ENCODE measurements around the gene DBH. TPM values are rescaled to one million over a fixed set of nuclear protein-coding genes. Genes with fewer than 3 reads are reported as not detected.

DBH gene
- total and polyA plus RNA-seq, 10 of the 15 experiments (the other 5 are each of a cell fraction or from before 2014, with no cell fraction given): not detected

DNA sequence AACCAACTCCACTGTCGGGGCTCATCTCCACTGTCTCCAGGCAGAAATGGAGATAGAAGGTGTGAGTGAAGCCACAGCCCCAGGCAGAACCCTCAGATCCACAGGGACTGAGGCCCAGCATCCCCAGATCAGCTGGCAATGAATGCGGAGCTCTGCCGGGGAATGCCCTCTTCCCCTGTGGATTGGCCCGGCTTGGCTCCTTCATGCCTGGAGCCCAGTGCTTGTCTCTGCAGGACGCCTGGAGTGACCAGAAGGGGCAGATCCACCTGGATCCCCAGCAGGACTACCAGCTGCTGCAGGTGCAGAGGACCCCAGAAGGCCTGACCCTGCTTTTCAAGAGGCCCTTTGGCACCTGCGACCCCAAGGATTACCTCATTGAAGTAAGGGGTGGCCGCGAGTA lies 3.5 kb downstream of the DBH start:
- H4K20me1 ChIP-seq (ENCODE audit: control insufficient read depth, insufficient read depth): no peaks in the 10 kb centered on the region
- 38% methylated on average over 8 of the region's 8 CpGs for WGBS (ENCODE audit: insufficient coverage, insufficient replicate concordance, low lambda C conversion rate, missing lambda C conversion rate)
- no peaks in the 10 kb centered on the region for H3K4me1 ChIP-seq (ENCODE audit: control insufficient read depth, insufficient read depth, low read length)
- DNase-seq (ENCODE audit: low read depth, low spot score) (no peak), ATAC-seq (no peak), FAIRE-seq (no peak)
- no peaks in the 10 kb centered on the region for H3K9me3 ChIP-seq (replicated peaks; ENCODE audit: control insufficient read depth, insufficient read depth, low read length)
- SMC1A ChIA-PET (ENCODE audit: uncharacterized antibody, unreplicated experiment): no interaction called here
- POLR2A ChIA-PET: interaction anchor here (0.6 kb wide), 1 partner anchor 90 kb away, joined by 3 read pairs; no protein-coding TSS in a partner anchor
- peaks cover 0 to 5% of the 10 kb centered on the region in 2 experiments; a peak in 3 of 4 replicates for H3K27me3 ChIP-seq (replicated peaks in 1 of 2; ENCODE audit: control insufficient read depth in 2 of 2, insufficient read depth in 2 of 2, low read length in 1 of 2)
- no peak overlapping the region for H2AFZ ChIP-seq (ENCODE audit: control insufficient read depth, low read depth, low read length)
- H3K36me3 ChIP-seq (ENCODE audit: control insufficient read depth in 2 of 2, insufficient read depth in 2 of 2, low read length in 1 of 2): no peaks in the 10 kb centered on the region
- RAD21 ChIA-PET (ENCODE audit: unreplicated experiment): no interaction called here
- no peak overlapping the region for H3K27ac ChIP-seq (ENCODE audit: control insufficient read depth, insufficient read depth)
- in situ Hi-C loops (cut with MboI) (no loop called here), intact Hi-C loops (cut with micrococcal nuclease; ENCODE audit: unreplicated experiment) (no loop called here)
- no TSS peak for BruUV-seq (replicated peaks)
- CTCF ChIA-PET: no interaction called here
- H3K4me3 ChIP-seq: no peak overlapping the region
- no peak overlapping the region for H3K9ac ChIP-seq (ENCODE audit: control insufficient read depth, insufficient read depth, low read length)
- H3K79me2 ChIP-seq (ENCODE audit: control insufficient read depth, insufficient read depth, low read length): no peaks in the 10 kb centered on the region
- no peak overlapping the region for H3K4me2 ChIP-seq (ENCODE audit: control insufficient read depth, insufficient read depth)
- TF ChIP-seq ZZZ3 (IDR thresholded peaks at IDR 0.05; ENCODE audit: control insufficient read depth, insufficient read length, low read depth) (no peak), RBBP5 (conservative IDR thresholded peaks at IDR 0.05) (no peak), CBX3 (IDR thresholded peaks at IDR 0.05; ENCODE audit: borderline replicate concordance, low read depth) (no peak), STAT1 (conservative IDR thresholded peaks at IDR 0.05) (no peak), EGR1 (IDR thresholded peaks at IDR 0.05; ENCODE audit: borderline replicate concordance in 1 of 2, low read depth in 2 of 2, low read length in 2 of 2) (no peak), NR2C2 (IDR thresholded peaks at IDR 0.05; ENCODE audit: borderline replicate concordance, control insufficient read depth, insufficient read length, low read depth) (no peak), MEF2B (IDR thresholded peaks at IDR 0.05; ENCODE audit: partially characterized antibody, poor library complexity, severe bottlenecking) (no peak), ATF7 (IDR thresholded peaks at IDR 0.05; ENCODE audit: low read depth) (no peak), POLR2A (IDR thresholded peaks at IDR 0.05; ENCODE audit: low read depth, low read length) (no peak)
- TF ChIP-seq, protein P1, sequence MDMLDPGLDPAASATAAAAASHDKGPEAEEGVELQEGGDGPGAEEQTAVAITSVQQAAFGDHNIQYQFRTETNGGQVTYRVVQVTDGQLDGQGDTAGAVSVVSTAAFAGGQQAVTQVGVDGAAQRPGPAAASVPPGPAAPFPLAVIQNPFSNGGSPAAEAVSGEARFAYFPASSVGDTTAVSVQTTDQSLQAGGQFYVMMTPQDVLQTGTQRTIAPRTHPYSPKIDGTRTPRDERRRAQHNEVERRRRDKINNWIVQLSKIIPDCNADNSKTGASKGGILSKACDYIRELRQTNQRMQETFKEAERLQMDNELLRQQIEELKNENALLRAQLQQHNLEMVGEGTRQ (IDR thresholded peaks at IDR 0.05; ENCODE audit: borderline replicate concordance, low read depth, low read length): no peak
- TF ChIP-seq, protein P2, sequence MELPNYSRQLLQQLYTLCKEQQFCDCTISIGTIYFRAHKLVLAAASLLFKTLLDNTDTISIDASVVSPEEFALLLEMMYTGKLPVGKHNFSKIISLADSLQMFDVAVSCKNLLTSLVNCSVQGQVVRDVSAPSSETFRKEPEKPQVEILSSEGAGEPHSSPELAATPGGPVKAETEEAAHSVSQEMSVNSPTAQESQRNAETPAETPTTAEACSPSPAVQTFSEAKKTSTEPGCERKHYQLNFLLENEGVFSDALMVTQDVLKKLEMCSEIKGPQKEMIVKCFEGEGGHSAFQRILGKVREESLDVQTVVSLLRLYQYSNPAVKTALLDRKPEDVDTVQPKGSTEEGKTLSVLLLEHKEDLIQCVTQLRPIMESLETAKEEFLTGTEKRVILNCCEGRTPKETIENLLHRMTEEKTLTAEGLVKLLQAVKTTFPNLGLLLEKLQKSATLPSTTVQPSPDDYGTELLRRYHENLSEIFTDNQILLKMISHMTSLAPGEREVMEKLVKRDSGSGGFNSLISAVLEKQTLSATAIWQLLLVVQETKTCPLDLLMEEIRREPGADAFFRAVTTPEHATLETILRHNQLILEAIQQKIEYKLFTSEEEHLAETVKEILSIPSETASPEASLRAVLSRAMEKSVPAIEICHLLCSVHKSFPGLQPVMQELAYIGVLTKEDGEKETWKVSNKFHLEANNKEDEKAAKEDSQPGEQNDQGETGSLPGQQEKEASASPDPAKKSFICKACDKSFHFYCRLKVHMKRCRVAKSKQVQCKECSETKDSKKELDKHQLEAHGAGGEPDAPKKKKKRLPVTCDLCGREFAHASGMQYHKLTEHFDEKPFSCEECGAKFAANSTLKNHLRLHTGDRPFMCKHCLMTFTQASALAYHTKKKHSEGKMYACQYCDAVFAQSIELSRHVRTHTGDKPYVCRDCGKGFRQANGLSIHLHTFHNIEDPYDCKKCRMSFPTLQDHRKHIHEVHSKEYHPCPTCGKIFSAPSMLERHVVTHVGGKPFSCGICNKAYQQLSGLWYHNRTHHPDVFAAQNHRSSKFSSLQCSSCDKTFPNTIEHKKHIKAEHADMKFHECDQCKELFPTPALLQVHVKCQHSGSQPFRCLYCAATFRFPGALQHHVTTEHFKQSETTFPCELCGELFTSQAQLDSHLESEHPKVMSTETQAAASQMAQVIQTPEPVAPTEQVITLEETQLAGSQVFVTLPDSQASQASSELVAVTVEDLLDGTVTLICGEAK (IDR thresholded peaks at IDR 0.05; ENCODE audit: borderline replicate concordance): no peak
- TF ChIP-seq, protein P3, sequence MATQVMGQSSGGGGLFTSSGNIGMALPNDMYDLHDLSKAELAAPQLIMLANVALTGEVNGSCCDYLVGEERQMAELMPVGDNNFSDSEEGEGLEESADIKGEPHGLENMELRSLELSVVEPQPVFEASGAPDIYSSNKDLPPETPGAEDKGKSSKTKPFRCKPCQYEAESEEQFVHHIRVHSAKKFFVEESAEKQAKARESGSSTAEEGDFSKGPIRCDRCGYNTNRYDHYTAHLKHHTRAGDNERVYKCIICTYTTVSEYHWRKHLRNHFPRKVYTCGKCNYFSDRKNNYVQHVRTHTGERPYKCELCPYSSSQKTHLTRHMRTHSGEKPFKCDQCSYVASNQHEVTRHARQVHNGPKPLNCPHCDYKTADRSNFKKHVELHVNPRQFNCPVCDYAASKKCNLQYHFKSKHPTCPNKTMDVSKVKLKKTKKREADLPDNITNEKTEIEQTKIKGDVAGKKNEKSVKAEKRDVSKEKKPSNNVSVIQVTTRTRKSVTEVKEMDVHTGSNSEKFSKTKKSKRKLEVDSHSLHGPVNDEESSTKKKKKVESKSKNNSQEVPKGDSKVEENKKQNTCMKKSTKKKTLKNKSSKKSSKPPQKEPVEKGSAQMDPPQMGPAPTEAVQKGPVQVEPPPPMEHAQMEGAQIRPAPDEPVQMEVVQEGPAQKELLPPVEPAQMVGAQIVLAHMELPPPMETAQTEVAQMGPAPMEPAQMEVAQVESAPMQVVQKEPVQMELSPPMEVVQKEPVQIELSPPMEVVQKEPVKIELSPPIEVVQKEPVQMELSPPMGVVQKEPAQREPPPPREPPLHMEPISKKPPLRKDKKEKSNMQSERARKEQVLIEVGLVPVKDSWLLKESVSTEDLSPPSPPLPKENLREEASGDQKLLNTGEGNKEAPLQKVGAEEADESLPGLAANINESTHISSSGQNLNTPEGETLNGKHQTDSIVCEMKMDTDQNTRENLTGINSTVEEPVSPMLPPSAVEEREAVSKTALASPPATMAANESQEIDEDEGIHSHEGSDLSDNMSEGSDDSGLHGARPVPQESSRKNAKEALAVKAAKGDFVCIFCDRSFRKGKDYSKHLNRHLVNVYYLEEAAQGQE (IDR thresholded peaks at IDR 0.05; ENCODE audit: low read depth, low read length): no peak
- TF ChIP-seq, protein P4, sequence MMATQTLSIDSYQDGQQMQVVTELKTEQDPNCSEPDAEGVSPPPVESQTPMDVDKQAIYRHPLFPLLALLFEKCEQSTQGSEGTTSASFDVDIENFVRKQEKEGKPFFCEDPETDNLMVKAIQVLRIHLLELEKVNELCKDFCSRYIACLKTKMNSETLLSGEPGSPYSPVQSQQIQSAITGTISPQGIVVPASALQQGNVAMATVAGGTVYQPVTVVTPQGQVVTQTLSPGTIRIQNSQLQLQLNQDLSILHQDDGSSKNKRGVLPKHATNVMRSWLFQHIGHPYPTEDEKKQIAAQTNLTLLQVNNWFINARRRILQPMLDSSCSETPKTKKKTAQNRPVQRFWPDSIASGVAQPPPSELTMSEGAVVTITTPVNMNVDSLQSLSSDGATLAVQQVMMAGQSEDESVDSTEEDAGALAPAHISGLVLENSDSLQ (IDR thresholded peaks at IDR 0.05): no peak
